Prostate gland (tissue), 2 donors: ENCODE measurements around the gene CCDC32. TPM values are rescaled to one million over a fixed set of nuclear protein-coding genes. Genes with fewer than 3 reads are reported as not detected.
A peak's percentile ranks its signal among the peaks of the same experiment; 100 is the strongest.

Experiments used
- DNase-seq: peaks from one replicate; pipeline ENCODE4 v3.0.0-alpha.2; 2019; ENCODE audit warnings: low spot score
- H3K27ac ChIP-seq, 2 donors: fragments of 200-600 bp; sonication (generic); 2 replicates each; pipeline ENCODE4 v1.5.1; 2017 to 2019
- H3K27me3 ChIP-seq: fragments of 200-600 bp; sonication (generic); replicated peaks from 2 replicates; pipeline ENCODE4 v1.5.1; 2019; ENCODE audit not compliant: insufficient read depth
- H3K36me3 ChIP-seq, 2 donors: fragments of 200-600 bp; sonication (generic); 1 replicate in 1 of 2; 2 replicates in 1 of 2; pipeline versions ENCODE4 v1.5.1 to v1.8.1; 2017 to 2019
- H3K4me1 ChIP-seq: fragments of 200-600 bp; sonication (generic); replicated peaks from 2 replicates; pipeline ENCODE4 v1.5.1; 2019
- H3K4me3 ChIP-seq, 2 donors: fragments of 200-600 bp; sonication (generic); 2 replicates each; pipeline ENCODE4 v1.5.1; 2017 to 2019
- H3K9me3 ChIP-seq: fragments of 200-600 bp; sonication (generic); 2 replicates; pipeline ENCODE4 v1.5.1; 2017
- POLR2A ChIP-seq: fragments of 450-650 bp; IDR thresholded peaks from one replicate; pipeline ENCODE4 v1.6.1; 2016; ENCODE audit warnings: antibody characterized with exemption, mild to moderate bottlenecking
- POLR2AphosphoS5 ChIP-seq: sonication (generic); formaldehyde crosslinking; IDR thresholded peaks from one replicate; pipeline ENCODE4 v1.6.1; 2017; ENCODE audit warnings: antibody characterized with exemption
- WGBS: methylation state at CpG from one replicate; pipeline ENCODE4 v1.1.5; 2018; 5-methylcytosine and 5-hydroxymethylcytosine counted together
- intact Hi-C: fragments of 100-400 bp; cut with DNase I; formaldehyde crosslinking; loops from one replicate; pipeline ENCODE4 v1.14.2; 2022
- total RNA-seq, 2 donors: library from RNA; depleted of rRNA; stranded (reverse); fragments of >200 nt; gene quantifications; one replicate each; pipeline ENCODE4 v1.1.0, GENCODE V29; 2016
- TF ChIP-seq, protein P1 (sequence below), 4 experiments: fragments of 200-600 bp in 2 of 4; fragments of 450-650 bp in 2 of 4; sonication (generic) in 2 of 4; IDR thresholded peaks; 1 replicate in 3 of 4; 2 replicates in 1 of 4; pipeline ENCODE4 v1.5.1; 2016 to 2019; ENCODE audit warnings: antibody characterized with exemption in 4 of 4, mild to moderate bottlenecking in 2 of 4, moderate library complexity in 2 of 4

CCDC32 gene
- total RNA-seq, 2 donors from 2014 or later, result 17.5 to 27.5 TPM

DNA sequence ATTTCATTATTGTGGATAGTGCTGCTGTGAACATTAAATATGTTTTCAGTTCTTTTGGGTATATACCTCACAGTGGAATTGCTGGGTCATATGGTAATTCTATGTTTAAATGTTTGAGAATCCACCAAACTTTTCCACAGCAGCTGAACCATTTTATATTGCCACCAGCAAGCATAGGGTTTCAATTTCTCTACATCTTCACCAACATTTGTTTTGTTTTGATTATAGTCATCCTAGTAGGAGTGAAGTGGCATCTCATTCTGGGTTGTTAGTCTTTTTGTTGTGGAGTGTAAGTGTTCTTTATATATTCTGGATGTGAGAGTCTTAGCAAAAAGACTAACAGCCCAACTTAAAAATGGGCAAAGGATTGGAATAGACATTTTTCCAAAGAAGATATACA, 10.3 kb upstream of the CCDC32 start:
- Histone ChIP-seq H3K4me1 (peaks cover 5% of the 10 kb centered on the region), H3K27ac (no peak overlapping the region), H3K27me3 (no peaks in the 10 kb centered on the region), H3K36me3 (no peaks in the 10 kb centered on the region), H3K9me3 (no peaks in the 10 kb centered on the region), H3K4me3 (no peak overlapping the region)
- no peak for DNase-seq
- TF ChIP-seq, protein P1, sequence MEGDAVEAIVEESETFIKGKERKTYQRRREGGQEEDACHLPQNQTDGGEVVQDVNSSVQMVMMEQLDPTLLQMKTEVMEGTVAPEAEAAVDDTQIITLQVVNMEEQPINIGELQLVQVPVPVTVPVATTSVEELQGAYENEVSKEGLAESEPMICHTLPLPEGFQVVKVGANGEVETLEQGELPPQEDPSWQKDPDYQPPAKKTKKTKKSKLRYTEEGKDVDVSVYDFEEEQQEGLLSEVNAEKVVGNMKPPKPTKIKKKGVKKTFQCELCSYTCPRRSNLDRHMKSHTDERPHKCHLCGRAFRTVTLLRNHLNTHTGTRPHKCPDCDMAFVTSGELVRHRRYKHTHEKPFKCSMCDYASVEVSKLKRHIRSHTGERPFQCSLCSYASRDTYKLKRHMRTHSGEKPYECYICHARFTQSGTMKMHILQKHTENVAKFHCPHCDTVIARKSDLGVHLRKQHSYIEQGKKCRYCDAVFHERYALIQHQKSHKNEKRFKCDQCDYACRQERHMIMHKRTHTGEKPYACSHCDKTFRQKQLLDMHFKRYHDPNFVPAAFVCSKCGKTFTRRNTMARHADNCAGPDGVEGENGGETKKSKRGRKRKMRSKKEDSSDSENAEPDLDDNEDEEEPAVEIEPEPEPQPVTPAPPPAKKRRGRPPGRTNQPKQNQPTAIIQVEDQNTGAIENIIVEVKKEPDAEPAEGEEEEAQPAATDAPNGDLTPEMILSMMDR (IDR thresholded peaks at IDR 0.05), result no peak
- TF ChIP-seq POLR2AphosphoS5 (no peak), POLR2A (no peak)
- intact Hi-C loops, result no loop called here

DNA sequence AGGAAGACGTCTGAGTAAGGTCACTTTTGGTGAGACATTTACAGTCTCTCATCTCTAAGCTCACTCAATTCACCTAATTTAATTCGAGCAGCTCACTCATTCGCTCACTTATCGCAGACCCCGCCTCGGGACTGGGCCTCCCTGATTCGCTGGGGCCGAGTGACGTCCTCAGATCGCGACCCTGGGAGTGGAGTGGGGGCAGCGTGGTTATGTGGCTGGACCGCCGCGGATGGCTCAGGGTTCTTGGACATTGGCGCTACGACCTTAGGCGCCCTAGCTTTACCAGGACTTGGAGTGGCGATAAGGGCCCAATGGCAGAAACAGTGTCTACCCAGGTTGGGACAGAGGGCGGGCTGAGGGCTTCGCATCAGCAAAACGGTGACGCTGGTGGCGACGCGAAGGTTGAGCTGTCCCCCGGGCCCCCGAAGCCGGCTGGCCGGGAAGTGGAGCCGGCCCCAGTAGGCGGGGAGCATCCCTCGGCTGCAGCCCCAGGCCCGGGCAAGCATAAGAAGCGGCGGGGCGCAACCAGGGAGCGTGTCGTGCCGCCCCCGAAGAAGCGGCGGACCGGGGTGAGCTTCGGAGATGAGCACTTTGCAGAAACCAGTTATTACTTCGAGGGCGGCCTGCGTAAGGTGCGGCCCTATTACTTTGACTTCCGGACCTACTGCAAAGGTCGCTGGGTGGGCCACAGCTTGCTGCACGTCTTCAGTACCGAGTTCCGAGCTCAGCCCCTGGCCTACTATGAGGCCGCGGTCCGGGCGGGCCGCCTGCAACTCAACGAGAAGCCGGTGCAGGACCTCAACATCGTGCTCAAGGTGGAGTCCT, 4.5 kb upstream of the CCDC32 start, which contains the start of gene RPUSD2:
Gene RPUSD2, plus strand, starts transcription at position 171 of the 825 bp plus-strand sequence. Its CDS starts 39 bp downstream, at position 210.
- TF ChIP-seq POLR2A (peak; percentile 52), POLR2AphosphoS5 (peak; percentile 98)
- TF ChIP-seq, protein P1 (IDR thresholded peaks at IDR 0.05), result peak in 1 of 4 experiments; percentile 13
- H3K36me3 ChIP-seq, result no peaks in the 10 kb centered on the region
- no peaks in the 10 kb centered on the region for H3K27me3 ChIP-seq
- peak; percentile 92 for DNase-seq
- WGBS, result under 1% methylated on average over 50 of the region's 62 CpGs
- intact Hi-C loops, result loop anchor here (5.0 kb wide), 1 partner anchor 127 kb away; the partner anchor contains the start of gene BAHD1
- peaks cover 10% of the 10 kb centered on the region for H3K4me1 ChIP-seq
- H3K4me3 ChIP-seq, result peak within 1 kb of the TSS; percentile 78 to 93
- H3K27ac ChIP-seq, result peak within 1 kb of the TSS; percentile 73 to 80
- H3K9me3 ChIP-seq, result no peaks in the 10 kb centered on the region

DNA sequence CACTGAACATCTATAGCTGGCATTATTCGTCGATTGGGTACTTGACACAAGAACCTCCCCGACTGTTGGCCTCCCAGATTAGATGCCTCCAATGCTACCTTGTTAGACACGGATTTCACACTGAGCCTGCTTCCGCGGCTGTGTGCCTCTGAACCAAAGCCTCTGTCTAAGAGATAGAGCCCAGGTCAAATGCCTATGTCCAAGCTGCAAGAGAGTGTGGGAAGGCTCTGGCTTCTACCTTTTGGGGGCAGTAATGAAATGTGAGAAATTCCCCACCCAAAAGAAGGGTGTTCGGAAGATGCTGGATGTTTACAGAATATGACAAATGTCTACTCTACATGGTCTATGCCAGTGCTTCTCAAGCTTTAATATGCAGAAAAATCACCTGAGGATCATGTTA, 2.3 kb upstream of the CCDC32 start:
- 42% methylated on average over 7 of the region's 7 CpGs for WGBS
- H3K9me3 ChIP-seq, result no peaks in the 10 kb centered on the region
- no peaks in the 10 kb centered on the region for H3K36me3 ChIP-seq
- TF ChIP-seq, protein P1 (IDR thresholded peaks at IDR 0.05), result no peak
- TF ChIP-seq POLR2A, result no peak
- no peak for TF ChIP-seq POLR2AphosphoS5
- H3K27ac ChIP-seq, result no peak overlapping the region
- intact Hi-C loops, result loop anchor here (5.0 kb wide), 1 partner anchor 125 kb away; the partner anchor contains the start of gene BAHD1
- DNase-seq, result no peak
- peaks cover 13% of the 10 kb centered on the region for H3K4me1 ChIP-seq
- no peak overlapping the region for H3K4me3 ChIP-seq
- H3K27me3 ChIP-seq, result no peaks in the 10 kb centered on the region

DNA sequence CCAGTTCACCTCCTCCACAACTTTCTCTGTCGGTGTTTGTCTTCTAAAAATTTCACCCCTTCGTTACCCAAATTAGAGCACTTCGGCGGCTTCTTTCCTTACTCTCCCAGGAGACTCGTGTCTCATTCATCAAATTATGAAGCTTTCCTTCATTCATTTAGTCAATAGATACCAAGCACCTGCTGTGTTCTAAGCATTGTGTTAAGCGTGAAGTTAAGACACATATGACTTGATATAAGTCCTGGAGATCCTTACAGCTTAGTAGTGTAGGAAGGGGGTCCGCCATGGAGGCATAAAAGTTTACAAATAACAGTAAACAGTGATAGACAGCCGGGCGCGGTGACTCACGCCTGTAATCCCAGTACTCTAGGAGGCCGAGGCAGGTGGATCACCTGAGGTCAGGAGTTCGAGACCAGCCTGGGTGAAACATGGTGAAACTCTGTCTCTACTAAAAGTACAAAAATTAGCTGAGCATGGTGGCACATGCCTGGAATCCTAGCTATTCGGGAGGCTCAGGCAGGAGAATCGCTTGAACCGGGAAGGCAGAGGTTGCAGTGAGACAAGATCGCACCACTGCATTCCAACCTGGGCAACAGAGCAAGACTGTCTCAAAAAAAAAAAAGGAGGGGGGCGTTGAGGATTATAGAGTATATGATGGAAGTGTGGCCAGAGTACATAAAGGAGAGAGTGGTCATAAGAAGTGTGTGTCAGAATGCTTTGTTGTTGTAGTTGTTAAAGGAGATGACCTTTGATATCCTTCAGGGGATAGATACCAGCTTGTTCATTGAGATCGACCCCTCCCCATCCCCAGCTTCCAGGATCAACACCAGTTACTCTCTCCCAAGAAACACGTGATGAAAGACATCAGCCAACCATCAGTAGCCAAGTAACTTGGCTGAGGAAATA, 744 bp upstream of the CCDC32 start:
- WGBS, result 43% methylated on average over 19 of the region's 20 CpGs

More for the DNA sequence above, 744 bp upstream of the CCDC32 start:
- DNase-seq, result no peak
- Histone ChIP-seq H3K27ac (peak overlapping the region; percentile 88 to 96), H3K4me3 (peak overlapping the region; percentile 66 to 91), H3K9me3 (no peaks in the 10 kb centered on the region), H3K36me3 (no peaks in the 10 kb centered on the region), H3K4me1 (peaks cover 13% of the 10 kb centered on the region), H3K27me3 (no peaks in the 10 kb centered on the region)
- intact Hi-C loops, result loop anchor here (5.0 kb wide), 1 partner anchor 123 kb away; the partner anchor contains the start of gene BAHD1
- TF ChIP-seq POLR2A (no peak), POLR2AphosphoS5 (no peak)
- TF ChIP-seq, protein P1 (IDR thresholded peaks at IDR 0.05), result no peak
